ENCODE measurements around the gene C10orf62.
"Not testable (repeated sequence)": the region's sequence is repeated elsewhere in the genome, so short reads cannot be mapped to it uniquely, and the experiment has no call there.

The C10orf62 gene

GRCh38 chr10:97564776-97565175 lies 24.7 kb upstream of the C10orf62 start:
- no peak for DNase-seq (ENCODE audit: low read depth)

- no peak for DNase-seq (ENCODE audit: low read depth)
Measured at GRCh38 chr10:97566336-97566996, 23.1 kb upstream of the C10orf62 start.

- DNase-seq (ENCODE audit: low read depth): no peak
Measured at GRCh38 chr10:97567891-97568290, 21.6 kb upstream of the C10orf62 start.

GRCh38 chr10:97570146-97570788 lies 19.3 kb upstream of the C10orf62 start:
- no peak for DNase-seq (ENCODE audit: low read depth)

- DNase-seq (ENCODE audit: low read depth): no peak
Measured at GRCh38 chr10:97570789-97571471, 18.6 kb upstream of the C10orf62 start.

- DNase-seq (ENCODE audit: low read depth): no peak
Measured at GRCh38 chr10:97571622-97572021, 17.9 kb upstream of the C10orf62 start.

- DNase-seq (ENCODE audit: low read depth): peak; percentile 82
Measured at GRCh38 chr10:97572214-97572989, 17.1 kb upstream of the C10orf62 start, which contains the start of gene ANKRD2. TSS of gene ANKRD2 (plus strand) at chr10:97572779. CDS start at chr10:97572789, 10 bp downstream.

GRCh38 chr10:97573021-97573420 lies 16.5 kb upstream of the C10orf62 start:
- DNase-seq (ENCODE audit: low read depth): peak; percentile 62

- DNase-seq (ENCODE audit: low read depth): no peak
Measured at GRCh38 chr10:97573672-97574071, 15.8 kb upstream of the C10orf62 start.

GRCh38 chr10:97574374-97575126 lies 15.0 kb upstream of the C10orf62 start:
- DNase-seq (ENCODE audit: low read depth): peak; percentile 94

GRCh38 chr10:97575127-97575668 lies 14.3 kb upstream of the C10orf62 start:
- no peak for DNase-seq (ENCODE audit: low read depth)

GRCh38 chr10:97576487-97576886 lies 13.0 kb upstream of the C10orf62 start:
- DNase-seq (ENCODE audit: low read depth): not testable (repeated sequence)

- no peak for DNase-seq (ENCODE audit: low read depth)
Measured at GRCh38 chr10:97577701-97578100, 11.8 kb upstream of the C10orf62 start.

- no peak for DNase-seq (ENCODE audit: low read depth)
Measured at GRCh38 chr10:97578171-97578844, 11.2 kb upstream of the C10orf62 start.

GRCh38 chr10:97580421-97581367 lies 8.8 kb upstream of the C10orf62 start:
- no peak for DNase-seq (ENCODE audit: low read depth)

GRCh38 chr10:97582169-97582568 lies 7.4 kb upstream of the C10orf62 start:
- DNase-seq (ENCODE audit: low read depth): no peak

GRCh38 chr10:97583476-97583875 lies 6.0 kb upstream of the C10orf62 start:
- DNase-seq (ENCODE audit: low read depth): no peak

GRCh38 chr10:97584060-97584797 lies 5.3 kb upstream of the C10orf62 start, which contains the start of gene HOGA1:
TSS of gene HOGA1 (plus strand) at chr10:97584389. CDS start at chr10:97584704, 315 bp downstream.
- DNase-seq (ENCODE audit: low read depth): peak; percentile 84
